HG02885 (cell line): Measurements from ENCODE around the gene CASP10.

Experiments used
- ATAC-seq: cut with Tn5 transposase; IDR thresholded peaks from one replicate; pipeline ENCODE4 v1.9.1; 2021; ENCODE audit warnings: mild to moderate bottlenecking; ENCODE audit not compliant: unreplicated experiment, poor library complexity

The CASP10 gene

DNA sequence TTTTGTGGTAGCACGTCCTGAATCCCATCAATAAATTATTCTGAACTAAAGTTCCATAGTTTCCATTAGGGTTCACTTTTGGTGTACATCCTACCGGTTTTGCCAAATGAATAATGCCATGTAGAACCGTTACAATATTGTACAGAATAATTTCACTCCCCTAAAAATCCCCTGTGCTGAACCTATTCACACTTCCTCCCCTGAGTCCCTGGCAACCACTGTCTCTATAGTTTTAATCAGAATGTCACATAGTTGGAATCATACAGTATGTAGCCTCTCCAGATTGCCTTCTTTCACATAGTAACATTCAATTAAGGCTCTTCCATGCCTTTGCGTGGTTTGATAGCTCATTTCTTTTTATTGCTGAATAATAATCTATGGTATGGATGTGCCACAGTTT is 67.8 kb downstream of the CASP10 start:
- no peak for ATAC-seq

DNA sequence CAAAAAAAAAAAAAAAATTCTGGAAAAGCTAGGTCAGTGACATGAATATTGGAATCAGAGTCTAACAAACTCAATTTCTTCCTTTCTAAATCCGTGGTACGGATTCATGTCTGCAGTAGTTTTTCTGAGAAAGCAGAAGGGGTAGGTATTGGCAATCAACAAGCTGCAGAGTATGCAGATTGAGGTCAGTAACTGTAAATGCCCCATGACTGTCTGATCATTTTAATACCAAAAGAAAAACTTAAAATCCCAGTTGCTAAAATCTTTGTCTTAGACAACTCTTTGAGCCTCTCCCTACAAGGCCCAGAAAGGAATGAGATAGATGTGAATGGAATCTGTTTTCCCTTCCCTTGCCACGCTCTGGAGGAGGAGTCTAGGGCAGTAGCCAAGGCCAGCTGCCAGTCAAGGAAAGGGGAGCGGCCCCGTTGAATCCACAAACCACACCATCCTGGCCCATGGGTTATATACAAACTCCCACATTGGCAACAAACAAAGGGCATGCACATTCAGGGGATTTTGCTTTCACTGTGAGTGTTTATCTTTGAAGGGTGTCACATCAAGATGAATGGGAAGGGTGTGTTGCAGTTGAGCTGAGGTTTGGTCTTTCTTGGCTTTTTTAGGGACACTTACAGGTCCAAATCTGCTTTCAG is 71.3 kb downstream of the CASP10 start:
- no peak for ATAC-seq

DNA sequence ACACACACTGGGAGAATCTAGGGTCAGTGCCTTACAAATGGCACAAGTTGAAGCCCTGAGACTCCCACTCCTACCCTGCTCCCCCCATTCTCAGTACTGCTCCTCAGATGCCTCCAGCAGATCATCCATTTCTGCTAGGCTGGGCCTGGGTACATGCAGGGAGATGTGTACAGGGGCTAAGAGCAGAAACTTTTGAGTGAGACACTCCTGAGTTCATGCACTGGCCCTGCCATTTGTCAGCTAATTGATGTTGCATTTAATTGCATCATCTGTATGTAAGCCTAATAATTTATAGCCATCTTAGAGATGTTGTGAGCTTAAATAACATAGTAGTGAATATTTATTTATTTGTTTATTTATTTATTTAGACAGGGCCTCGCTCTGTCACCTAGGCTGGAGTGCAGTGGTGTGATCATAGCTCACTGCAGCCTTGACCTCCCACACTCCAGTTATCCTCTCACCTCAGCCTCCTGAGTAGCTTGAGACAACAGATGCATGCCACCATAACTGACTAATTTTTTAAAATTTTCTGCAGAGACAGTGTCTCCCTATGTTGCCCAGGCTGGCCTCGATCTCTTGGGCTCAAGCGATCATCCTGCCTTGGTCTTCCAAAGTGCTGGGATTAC is 72.6 kb downstream of the CASP10 start:
- ATAC-seq = no peak

DNA sequence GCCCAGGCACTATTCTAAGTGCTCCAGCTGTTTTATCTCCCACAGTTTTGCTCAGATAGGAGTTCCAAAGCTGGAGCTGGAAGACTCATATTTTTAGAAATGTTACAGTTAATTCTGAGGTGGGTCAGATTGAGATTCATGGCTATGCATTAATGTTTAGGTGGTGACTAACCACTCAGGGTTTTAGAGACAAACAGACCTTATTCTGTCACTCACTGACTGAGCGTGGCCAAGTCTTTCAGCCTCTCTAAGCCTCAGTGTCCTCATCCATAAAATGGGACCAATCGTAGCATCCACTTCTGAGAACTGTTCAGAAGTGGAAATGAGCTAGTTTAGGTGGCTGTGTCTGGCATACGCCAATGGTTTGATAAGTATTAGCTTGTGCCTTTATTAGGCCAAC is 73.1 kb downstream of the CASP10 start:
- ATAC-seq = no peak

DNA sequence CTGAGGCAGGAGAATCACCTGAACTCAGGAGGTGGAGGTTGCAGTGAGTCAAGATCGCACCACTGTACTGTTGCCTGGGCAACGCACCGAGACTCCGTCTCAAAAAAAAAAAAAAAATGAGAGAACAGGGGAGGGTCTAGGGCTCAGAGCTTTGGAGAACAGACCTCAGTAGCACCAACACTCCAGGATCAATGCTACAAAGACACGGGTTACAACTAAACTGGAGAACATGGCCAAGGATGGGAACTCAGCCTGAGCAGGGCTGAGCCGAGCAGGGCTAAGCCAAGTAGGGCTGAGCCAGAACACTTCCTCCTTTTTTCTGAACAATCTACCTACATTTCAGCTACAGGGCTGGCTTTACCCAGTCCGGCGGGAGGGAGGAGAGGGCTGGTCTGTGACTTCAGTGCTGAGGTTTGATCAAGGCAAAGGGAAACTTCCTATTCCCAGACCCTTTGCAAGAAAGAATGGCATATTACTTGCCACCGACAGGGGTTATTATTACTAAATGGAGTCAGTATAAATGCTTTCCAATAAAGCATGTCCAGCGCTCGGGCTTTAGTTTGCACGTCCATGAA is 74.5 kb downstream of the CASP10 start:
- peak; percentile 57 for ATAC-seq

DNA sequence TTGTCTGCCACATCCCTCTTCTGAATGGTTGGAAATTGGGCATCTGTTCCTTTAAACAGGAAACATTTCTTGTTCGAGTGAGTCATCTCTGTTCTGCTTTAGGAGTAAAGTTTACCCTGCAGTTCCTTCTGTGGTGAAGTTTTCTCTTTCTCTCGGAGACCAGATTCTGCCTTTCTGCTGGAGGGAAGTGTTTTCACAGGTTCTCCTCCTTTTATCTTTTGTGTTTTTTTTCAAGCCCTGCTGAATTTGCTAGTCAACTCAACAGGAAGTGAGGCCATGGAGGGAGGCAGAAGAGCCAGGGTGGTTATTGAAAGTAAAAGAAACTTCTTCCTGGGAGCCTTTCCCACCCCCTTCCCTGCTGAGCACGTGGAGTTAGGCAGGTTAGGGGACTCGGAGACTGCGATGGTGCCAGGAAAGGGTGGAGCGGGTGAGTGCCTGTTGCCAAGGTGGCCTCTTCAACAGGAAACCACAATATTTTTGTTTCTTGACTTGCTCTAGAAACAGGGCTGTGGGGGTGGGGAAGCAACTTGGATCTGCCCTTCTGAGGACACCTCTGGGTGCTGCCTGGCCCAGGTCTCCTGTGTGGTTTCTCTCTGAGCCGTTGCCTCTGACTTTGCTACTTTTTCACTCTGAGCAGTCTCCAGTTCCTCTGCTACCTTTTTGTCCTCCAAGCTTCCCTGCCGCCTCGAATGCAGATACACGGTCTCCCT is 75.2 kb downstream of the CASP10 start:
- peak; percentile 73 for ATAC-seq

DNA sequence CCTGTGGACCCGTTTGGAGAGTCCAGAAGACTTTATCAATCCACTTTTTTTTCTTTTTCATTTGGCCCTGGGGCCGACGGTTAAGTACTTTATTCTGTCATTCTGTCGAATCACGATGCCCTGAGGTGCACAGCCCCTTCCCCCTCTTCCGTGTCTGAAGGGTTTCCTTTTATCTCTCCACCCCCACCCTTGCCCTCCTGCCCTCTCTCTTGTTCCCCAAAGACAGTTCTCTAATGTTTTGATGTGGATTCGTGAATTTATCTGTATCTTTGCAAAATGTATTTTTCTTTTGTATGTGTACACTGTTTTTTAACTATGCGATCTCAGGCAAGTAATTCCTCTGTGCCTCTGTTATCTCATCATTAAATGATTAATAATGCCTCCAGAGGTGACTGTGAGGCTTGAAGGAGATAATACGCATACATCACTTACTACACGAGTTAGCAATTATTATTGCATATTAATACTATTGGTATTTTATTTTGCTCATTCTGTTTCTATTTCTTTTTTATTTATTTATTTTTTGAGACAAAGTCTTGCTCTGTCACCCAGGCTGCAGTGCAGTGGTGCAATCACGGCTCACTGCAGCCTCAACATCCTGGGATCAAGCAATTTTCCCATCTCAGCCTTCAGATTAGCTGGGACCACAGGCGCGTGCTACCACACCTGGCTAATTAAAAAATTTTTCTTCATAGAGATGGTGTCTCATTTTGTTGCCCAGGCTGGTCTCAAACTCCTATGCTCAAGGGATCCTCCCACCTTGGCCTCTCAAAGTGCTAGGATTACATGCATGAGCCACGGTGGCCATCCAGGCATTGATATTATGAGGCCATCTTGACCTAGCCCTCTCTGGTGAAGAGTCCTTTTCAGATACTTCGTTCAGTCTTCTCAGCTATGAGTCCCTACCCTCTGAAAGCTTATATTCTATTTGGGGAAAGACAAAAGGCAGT is 76.0 kb downstream of the CASP10 start:
- ATAC-seq = peak; percentile 5

DNA sequence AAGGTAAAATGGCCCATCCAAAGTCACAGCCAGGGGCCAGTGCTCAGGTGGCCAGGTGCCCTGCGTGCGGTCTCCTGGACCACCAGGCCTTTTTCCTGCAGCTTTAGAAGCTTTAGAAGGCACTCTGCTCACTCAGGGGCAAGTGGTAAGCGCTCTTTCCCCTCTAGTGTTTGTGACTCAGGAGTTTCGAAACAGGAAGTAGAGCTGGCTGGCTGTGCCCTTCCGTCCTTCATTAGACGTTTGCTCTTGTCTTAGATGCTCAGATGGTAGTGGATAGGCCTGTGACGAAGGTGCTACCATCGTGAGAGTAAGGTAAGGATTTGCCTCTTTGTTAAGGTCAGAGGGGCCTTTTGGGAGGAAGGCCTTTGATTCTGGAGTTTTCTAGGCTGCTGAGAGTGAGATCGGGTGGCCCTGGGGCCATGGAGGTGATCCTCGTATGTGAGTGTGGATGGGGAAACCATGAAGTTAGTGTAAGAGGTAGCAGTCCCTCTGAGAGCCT is 77.4 kb downstream of the CASP10 start, which contains the start of gene CASP8:
Gene CASP8 (plus strand): TSS at position 235 of the 499 bp plus-strand sequence. CDS start 5,951 bp downstream, outside the sequence.
- ATAC-seq = no peak

DNA sequence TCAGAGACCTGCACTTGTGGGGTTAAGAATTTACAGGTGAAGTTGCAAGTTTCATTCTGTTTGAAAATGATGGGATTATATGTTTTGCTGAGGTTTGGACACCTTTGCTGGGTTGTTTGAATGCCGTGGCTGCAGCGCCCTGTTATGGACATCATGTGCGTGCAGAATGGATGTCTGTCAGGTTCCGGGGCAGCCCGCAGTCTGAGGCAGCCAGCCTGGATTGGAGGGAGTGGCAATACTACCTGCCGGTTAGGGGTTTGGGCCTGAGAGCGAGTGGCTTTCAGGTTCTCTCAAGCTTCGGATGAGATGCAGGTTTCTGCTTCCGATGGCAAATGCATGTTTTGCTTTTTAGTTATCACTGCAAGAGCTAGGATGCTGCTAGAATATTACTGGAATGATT is 78.5 kb downstream of the CASP10 start:
- ATAC-seq = no peak

DNA sequence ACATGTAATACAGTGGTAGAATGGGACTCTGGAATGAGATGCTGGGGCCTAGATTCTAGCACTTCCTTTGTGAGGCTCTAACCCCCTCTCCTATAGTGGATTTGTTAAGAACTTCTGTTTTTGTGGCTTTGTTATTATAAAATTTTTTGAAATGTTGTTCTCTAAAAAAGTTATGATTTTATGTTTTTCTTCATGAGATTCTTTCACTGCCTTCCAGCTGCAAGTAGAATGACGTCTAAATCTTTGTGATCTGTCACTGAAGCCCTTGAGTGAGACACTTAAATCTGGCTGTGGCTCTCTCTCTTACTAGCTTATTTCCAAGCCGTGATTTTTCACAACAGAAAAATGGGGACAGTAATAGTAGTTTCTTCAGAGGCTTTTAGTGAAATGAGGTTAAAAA is 79.0 kb downstream of the CASP10 start:
- no peak for ATAC-seq

DNA sequence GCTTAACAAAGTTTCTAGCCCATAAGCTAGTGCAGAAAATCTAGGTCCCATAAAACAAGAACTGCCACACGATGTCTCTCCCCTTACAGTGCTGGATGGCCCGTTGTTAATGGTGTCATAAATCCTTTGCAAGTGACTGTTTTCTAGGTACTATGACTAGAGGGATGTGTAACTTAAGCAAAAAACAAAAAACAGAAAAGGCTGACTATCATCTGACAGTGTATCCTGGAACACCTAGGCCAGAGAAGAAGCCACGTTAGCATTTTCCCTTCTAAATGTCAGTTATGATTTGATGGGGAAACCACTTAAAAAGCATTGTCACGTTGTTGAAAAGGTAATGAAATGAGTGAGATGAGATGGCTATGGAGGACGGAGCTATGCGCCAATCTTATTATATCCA is 79.8 kb downstream of the CASP10 start:
- ATAC-seq = no peak

DNA sequence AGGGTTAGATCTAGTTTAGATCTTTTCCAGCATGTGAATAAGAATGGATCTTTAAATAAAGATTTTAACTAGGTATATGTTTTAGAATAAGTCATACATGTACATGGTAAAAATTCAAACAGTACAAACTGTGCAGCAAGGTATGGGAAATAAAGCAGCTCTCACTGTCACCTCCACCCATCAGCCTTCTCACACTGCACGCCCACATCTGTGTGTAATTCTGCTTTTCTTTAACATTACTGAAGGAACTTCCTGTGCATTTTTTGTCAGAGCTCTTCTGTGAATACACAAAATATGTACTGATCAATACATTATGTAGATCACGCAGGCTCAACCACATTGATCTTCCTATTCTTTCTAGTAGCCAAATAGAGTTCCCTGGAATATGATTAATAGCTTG is 80.8 kb downstream of the CASP10 start:
- no peak for ATAC-seq

DNA sequence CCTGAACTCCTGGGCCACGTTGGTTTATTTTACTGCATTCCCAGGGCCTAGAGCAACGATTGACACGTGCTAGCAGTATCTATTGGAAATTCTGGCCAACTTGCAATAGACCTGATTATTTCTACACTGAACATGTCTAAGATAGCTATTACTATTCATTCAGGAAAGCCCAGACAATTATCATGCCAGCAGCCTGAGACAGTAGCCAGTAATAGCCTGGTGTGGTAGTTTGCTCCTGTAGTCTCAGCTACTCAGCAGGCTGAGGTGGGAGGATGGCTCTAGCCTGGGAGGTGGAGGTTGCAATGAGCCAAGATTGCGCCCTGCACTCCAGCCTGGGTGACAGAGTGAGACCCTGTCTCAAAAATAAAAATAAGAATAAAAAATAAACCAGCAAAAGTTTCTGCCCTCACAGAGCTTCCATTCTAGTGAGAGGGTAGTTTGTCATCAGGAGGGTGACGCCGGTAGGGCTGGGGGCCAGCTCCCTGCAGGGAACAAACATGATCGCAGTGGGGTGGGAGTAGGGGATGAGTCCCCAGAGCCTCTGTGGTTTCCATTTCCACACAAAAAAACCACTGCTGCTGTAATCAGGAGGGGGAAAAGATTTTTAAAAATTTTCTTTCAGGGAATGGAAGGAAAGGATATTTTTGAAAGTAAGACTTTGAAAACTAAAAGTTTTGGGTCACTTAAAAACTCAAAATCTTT is 81.7 kb downstream of the CASP10 start:
- no peak for ATAC-seq

DNA sequence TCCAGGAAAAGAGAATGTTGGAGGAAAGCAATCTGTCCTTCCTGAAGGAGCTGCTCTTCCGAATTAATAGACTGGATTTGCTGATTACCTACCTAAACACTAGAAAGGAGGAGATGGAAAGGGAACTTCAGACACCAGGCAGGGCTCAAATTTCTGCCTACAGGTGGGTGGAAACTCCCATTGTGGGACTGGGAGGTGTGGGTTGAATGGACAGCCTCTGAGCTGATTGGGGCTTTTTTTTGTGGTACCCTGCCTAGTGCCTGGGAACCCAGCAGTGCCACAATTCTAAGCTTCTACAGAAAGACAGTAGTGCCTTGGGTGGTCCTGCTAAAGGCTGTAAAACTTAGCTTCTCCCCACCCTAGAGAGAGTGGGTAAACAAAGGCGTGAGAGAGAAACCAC is 83.7 kb downstream of the CASP10 start:
- no peak for ATAC-seq

DNA sequence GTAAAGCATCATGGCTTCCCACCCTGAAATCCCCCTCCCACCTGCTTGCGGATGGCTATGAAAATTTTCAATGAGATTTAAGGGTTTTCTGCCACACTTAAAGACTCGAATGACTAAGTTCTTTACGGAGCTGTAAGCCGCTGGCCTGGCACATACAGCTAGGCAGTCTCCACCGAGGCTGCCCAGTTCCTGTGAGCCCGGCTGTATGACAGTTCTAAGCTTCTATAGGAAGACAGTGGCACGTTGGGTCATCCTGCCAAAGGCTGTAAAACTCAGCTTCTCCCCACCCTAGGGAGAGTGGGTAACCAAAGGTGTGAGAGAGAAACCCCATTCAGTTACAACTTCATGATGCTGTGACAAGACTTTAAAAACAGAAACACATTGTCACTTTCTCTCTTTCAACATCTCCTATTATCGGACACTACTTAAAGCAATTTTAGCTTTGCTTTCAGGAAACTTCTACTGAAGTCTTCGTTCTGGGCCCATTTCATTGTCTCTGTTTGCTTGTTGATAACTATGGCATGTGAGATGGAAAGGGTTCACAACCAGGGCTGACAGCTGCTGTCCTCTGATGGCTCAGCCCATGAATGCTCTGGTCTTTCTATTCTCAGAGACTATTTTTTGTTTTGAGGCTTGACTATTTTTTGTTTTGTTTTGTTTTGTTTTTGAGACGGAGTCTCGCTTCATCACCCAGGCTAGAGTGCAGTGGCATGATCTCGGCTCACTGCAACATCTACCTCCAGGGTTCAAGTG is 84.5 kb downstream of the CASP10 start:
- ATAC-seq = no peak

DNA sequence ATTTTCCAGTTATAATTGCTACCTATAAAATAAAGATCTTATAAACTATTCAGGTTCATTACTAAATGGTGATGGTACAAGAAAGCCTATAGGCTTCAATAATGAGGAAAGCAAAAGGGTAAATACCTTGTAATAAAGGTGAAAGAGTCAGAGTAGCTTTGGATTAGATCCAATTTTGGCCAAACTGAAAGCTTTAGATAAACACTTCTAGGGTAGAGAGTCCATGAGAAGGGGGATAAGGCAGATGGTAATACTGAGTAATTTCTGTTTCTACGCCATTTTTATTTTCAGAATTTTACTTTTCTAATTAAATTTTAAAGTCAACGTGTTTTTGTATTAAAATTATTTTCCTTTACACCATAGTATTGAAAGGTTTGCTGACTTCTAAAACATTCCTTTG is 86.8 kb downstream of the CASP10 start:
- ATAC-seq = no peak

DNA sequence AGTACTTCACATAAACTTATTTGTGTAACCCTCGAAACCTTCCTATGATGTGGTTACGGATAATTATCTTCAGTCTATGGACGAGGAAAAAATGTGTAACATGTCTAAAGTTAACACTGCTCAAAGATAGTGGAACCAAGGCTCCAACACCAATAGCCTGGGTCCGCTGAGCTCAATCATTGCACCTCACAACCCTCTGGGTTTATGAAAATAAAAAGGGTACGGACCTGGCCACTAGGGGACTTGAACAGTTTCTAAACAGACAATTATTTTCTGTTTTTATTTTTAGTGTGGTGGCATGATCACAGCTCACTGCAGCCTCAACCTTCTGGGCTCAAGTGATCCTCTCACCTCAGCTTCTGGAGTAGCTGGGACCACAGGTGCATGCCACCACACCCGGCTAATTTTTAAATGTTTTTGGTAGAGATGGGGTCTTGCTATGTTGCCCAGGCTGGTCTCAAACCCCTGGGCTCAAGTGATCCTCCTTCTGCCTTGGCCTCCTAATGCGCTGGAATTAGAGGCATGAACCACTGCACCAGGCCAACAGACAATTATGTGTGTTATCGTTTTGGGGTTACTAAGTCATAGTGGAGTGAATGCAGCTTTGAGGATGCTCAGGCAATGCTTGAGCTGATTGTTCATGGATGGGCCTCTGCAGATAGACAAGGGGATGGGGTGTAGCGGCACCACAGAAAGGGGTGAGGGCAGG is 87.5 kb downstream of the CASP10 start:
- no peak for ATAC-seq

DNA sequence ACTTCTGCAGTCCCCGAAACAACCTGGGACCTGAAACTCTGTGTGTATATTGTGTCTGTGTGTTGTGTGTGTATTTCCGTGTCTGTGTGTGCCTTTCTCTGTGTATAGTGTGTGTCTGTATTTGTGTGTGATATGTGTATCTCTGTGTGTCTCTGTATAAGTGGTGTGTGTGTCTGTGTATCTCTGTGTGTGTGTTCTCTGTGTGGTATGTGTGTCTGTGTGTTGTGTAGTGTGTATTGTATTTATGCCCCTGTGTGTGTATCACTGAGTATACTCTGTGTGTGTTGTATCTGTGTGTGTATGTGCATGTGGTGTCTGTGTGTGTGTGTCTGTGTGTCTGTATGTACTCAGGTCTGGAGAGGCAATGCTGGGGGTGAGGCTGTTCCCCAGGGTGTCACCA is 89.0 kb downstream of the CASP10 start:
- ATAC-seq = no peak
